Erythroblast (primary cell): ENCODE results near the gene BRCA2.

Source experiments
- DNase-seq, 2 experiments: peaks; one replicate each; lab custom pipeline; 2025; lab: John Stamatoyannopoulos, UW
- GATA1 ChIP-seq: IDR thresholded peaks from 2 replicates; pipeline ENCODE4 v1.6.1; 2011; ENCODE audit warnings: low read depth, mild to moderate bottlenecking, control low read depth, low read length, moderate library complexity
- POLR2A ChIP-seq: IDR thresholded peaks from 2 replicates; pipeline ENCODE4 v1.6.1; 2011; ENCODE audit warnings: mild to moderate bottlenecking, low read length

The BRCA2 gene

GRCh38 chr13:32426191-32426989, 111.1 kb downstream of the BRCA2 start:
- TF ChIP-seq POLR2A, result peak; percentile 26
- TF ChIP-seq GATA1, result no peak
- DNase-seq, result peak; percentile 71 to 74

GRCh38 chr13:32426990-32427851, 111.9 kb downstream of the BRCA2 start:
- peak; percentile 68 to 75 for DNase-seq
- TF ChIP-seq GATA1 (no peak), POLR2A (no peak)

GRCh38 chr13:32427852-32428580, 112.7 kb downstream of the BRCA2 start, which contains the start of gene N4BP2L1:
N4BP2L1 (minus strand) TSS chr13:32428130; CDS start chr13:32428082, 48 bp downstream.
- TF ChIP-seq GATA1 (no peak), POLR2A (peak; percentile 78)
- peak; percentile 68 to 80 for DNase-seq

- TF ChIP-seq POLR2A, result no peak
- no peak for TF ChIP-seq GATA1
- peak; percentile 22 to 33 for DNase-seq
Measured at GRCh38 chr13:32428581-32429432, 113.5 kb downstream of the BRCA2 start.

- no peak for TF ChIP-seq GATA1
- TF ChIP-seq POLR2A, result no peak
- DNase-seq, result no peak
Measured at GRCh38 chr13:32429433-32429909, 114.2 kb downstream of the BRCA2 start.

GRCh38 chr13:32430018-32430747, 114.9 kb downstream of the BRCA2 start:
- TF ChIP-seq GATA1 (no peak), POLR2A (no peak)

GRCh38 chr13:32431361-32431760, 116.1 kb downstream of the BRCA2 start:
- DNase-seq, result peak; percentile 47 to 76
- no peak for TF ChIP-seq GATA1
- TF ChIP-seq POLR2A, result no peak

More at GRCh38 chr13:32430018-32430747, 114.9 kb downstream of the BRCA2 start:
- peak in 1 of 2 experiments; percentile 30 for DNase-seq

GRCh38 chr13:32432856-32433255, 117.5 kb downstream of the BRCA2 start:
- DNase-seq, result no peak
- TF ChIP-seq POLR2A, result no peak
- no peak for TF ChIP-seq GATA1

GRCh38 chr13:32438871-32439270, 123.6 kb downstream of the BRCA2 start:
- TF ChIP-seq POLR2A, result no peak
- no peak for TF ChIP-seq GATA1
- no peak for DNase-seq

- DNase-seq, result peak; percentile 63 to 68
- TF ChIP-seq GATA1 (no peak), POLR2A (no peak)
Measured at GRCh38 chr13:32443111-32443510, 127.8 kb downstream of the BRCA2 start.

GRCh38 chr13:32445461-32445860, 130.2 kb downstream of the BRCA2 start:
- DNase-seq, result no peak
- TF ChIP-seq GATA1 (no peak), POLR2A (no peak)

- TF ChIP-seq POLR2A (no peak), GATA1 (no peak)
- DNase-seq, result no peak
Measured at GRCh38 chr13:32446220-32446619, 130.9 kb downstream of the BRCA2 start.
